ENCODE data around the gene SMARCA2.

Gene SMARCA2

DNA sequence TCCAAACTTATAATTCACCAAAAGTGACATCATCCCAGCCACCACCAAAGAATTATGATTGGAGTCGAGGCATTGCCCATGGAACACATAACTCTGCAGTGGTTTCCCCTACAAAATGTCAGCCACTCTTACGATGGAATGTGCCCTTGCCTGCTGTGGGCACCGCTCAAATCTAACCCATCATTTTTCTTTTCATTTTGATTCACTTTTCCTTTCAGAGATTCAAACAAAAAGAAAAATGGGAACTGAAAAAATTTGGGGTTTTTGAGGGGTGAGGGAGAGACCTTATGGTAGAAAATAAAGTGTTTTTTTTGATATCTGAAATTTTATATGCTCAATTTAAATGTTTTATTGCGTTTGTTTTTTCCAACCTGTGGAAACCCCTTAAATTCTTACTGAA lies 28.1 kb downstream of the SMARCA2 start:
- DNase-seq (ENCODE audit: low read depth): no peak

DNA sequence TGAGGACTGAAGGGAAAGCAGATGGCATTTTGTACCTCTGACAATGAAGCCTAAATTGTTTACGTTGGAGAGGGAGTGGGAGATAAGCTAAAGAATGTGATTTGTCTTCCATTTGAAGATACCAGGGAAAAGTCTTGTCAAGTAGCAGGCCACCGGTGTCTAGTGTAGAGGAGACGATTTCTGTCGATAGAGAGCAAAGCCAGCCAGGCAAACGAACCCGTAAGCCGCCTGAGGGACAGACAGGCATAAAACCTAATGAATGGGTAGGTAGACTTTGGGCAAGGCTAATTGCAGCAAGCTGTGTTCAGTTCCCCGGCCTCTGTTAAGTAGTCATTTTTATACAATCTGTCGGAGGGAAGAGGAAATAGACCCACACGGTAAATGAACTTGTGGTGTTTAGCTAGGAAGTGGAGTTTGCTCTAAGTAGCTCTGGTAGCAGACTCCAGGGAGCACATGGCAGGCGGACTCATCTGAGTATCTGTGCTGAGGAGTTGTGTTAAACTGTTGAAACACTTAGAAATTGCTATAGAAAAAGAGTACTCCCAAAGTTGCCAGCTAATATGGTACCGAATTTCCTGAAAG lies 28.8 kb downstream of the SMARCA2 start:
- no peak for DNase-seq (ENCODE audit: low read depth)

DNA sequence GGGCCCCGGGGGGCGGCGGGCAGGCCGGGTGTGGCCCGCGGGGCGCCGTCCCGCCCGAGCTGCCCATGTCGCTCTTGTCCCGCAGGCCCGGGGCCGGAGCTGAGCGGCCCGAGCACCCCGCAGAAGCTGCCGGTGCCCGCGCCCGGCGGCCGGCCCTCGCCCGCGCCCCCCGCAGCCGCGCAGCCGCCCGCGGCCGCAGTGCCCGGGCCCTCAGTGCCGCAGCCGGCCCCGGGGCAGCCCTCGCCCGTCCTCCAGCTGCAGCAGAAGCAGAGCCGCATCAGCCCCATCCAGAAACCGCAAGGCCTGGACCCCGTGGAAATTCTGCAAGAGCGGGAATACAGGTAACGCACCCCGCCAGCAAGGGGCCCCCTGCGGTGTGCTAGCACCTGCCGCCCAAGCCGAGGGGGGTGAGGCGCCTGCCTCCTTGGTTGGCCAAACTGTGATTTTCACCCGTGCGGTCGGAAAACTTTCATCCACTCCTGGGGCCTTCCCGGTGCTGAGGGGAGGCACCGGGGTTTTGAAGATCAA lies 32.1 kb downstream of the SMARCA2 start:
- no peak for DNase-seq (ENCODE audit: low read depth)

DNA sequence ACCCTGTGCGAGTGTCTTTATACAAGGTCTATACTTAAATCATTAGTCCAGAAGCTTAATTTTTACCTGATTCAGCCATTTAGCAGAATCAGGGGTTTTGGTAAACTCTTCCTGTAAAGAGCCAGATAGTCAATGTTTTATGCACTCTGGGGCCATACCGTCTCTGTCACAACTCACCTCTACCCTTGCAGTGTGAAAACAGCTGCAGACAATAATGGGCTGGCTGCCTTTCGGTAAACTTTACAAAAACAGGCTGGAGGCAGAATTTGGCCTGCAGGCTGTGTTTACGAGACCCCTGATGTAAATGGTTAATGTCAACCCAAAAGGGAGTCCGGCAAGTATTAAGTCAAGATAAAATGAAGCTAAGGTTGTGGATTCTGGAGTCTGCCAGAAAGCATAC lies 32.8 kb downstream of the SMARCA2 start:
- DNase-seq (ENCODE audit: low read depth): no peak

DNA sequence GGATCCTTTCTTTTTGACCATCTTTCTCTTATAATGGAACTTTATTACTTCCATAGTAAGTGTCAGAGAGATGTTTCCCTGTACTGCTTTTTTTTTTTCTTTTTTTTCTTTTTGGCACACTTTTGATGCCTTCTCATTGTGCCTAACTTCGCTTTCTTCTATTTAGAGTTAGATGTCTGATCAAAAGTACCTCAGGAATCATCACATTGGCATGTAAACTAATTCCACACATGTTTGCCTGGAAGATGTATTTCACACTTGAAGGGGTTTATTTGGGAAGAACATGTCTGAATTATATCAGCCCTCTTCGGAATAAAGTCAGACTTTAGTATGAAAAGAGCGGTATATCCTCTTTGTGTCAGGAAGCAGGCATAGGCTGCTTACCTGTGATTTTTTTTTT lies 35.1 kb downstream of the SMARCA2 start:
- DNase-seq (ENCODE audit: low read depth): no peak

- peak; percentile 28 for DNase-seq (ENCODE audit: low read depth)
Measured at GRCh38 chr9:2053883-2054845, 39.0 kb downstream of the SMARCA2 start.

GRCh38 chr9:2055203-2055658 lies 40.1 kb downstream of the SMARCA2 start:
- DNase-seq (ENCODE audit: low read depth): no peak

GRCh38 chr9:2059274-2059929 lies 44.3 kb downstream of the SMARCA2 start:
- DNase-seq (ENCODE audit: low read depth): no peak

DNA sequence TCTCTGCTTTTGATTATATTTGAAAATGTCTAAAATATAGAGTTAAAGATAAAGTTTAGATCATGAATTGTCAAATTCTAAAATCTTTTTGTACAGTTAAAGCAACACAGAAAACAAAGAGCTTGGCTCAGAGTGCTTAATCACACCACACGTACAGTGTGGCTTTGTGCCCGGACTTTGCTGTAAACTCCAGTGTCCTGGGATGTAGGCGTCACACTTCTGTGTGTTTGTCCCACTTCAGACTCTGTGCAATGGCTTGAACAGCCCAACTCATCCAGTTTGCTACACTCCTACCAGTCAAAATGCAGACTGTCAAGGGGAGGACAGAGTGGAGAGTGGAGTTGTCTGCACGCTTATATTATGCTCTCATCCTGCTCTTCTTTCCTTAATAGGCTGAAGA lies 45.3 kb downstream of the SMARCA2 start:
- DNase-seq (ENCODE audit: low read depth): no peak

GRCh38 chr9:2065704-2066103 lies 50.6 kb downstream of the SMARCA2 start:
- DNase-seq (ENCODE audit: low read depth): no peak

- DNase-seq (ENCODE audit: low read depth): no peak
Measured at GRCh38 chr9:2066312-2067273, 51.4 kb downstream of the SMARCA2 start.

DNA sequence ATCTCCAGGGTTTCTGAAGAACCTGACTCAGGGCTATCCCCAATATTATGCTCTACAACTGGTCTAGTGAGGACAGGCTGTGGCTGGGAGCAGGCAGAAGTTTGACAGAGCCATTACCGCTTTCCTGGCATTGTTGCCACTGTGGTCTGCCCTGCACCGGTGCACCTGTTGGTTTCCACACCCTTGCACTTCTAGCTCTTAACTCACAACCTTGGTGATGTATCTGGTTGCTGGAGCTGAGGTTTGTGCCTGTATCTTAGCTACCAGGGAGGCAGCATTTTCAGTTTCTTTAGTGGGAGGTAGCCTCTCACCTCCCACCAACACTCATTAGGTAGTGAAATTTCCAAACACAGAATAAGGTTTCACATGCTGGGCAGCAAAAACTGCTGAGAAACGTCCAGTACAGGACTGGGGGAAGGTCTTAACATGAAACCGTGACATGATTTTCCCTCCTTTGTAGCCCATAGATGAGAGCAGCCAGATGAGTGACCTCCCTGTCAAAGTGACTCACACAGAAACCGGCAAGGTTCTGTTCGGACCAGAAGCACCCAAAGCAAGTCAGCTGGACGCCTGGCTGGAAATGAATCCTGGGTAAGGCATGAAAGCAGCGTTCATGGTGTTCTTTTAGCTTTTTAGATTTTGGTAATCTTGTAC lies 57.7 kb downstream of the SMARCA2 start:
- DNase-seq (ENCODE audit: low read depth): no peak

- no peak for DNase-seq (ENCODE audit: low read depth)
Measured at GRCh38 chr9:2082772-2083171, 67.6 kb downstream of the SMARCA2 start.

GRCh38 chr9:2083479-2083878 lies 68.3 kb downstream of the SMARCA2 start:
- DNase-seq (ENCODE audit: low read depth): no peak

GRCh38 chr9:2085716-2086115 lies 70.6 kb downstream of the SMARCA2 start:
- DNase-seq (ENCODE audit: low read depth): no peak

DNA sequence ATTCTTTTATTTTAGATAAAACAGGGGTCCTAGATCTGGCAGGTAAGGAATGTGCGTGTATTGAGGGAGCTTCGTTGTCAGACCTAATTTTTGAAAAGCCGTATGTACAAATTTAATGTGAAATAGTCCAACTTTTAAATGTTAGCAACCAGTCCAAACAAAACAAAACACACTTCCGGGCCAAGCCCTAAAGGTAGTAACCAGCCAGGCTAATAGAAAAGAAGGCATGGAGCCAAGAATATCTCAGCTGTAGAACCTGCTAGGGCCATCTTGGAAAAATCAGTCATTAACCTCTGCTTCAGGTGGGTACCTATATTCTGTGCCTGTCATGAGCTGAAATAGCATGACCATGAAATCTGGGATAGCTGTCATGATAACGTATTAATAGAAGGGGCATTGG lies 71.0 kb downstream of the SMARCA2 start:
- no peak for DNase-seq (ENCODE audit: low read depth)

GRCh38 chr9:2086971-2087370 lies 71.8 kb downstream of the SMARCA2 start:
- no peak for DNase-seq (ENCODE audit: low read depth)

- DNase-seq (ENCODE audit: low read depth): no peak
Measured at GRCh38 chr9:2087500-2088313, 72.6 kb downstream of the SMARCA2 start.

GRCh38 chr9:2093920-2094597 lies 78.9 kb downstream of the SMARCA2 start:
- no peak for DNase-seq (ENCODE audit: low read depth)
